Suppressor macrophage treated with lipopolysaccharide for 4 hours (primary cell): ENCODE measurements around the gene UNCX.
"Not testable (repeated sequence)": the region's sequence is repeated elsewhere in the genome, so short reads cannot be mapped to it uniquely, and the experiment has no call there.

Source experiments
- DNase-seq: peaks from one replicate; pipeline ENCODE4 v3.0.0-alpha.2; 2020

The UNCX gene

DNA sequence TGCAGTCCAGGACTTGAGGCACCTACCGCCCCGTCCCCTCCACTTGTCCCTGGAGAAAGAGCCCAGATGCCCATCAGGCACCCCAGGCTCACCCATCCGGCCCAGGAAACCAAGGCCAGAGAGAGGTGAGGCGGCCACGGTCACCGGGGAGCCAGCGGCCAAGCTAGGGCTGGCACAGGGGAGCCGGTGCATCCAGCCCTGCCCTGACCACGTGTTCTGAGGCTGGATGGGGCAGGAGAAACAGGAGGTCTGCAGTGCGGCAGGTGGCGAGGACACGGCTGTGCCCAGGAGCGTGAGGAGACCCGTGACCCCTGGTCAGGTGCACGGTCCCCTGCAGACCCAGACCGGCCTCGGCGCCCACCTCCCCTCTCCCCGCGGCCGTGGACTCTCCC, 27.6 kb downstream of the UNCX start:
- DNase-seq, result no peak

GRCh38 chr7:1261036-1261435, 28.4 kb downstream of the UNCX start:
- DNase-seq, result not testable (repeated sequence)

DNA sequence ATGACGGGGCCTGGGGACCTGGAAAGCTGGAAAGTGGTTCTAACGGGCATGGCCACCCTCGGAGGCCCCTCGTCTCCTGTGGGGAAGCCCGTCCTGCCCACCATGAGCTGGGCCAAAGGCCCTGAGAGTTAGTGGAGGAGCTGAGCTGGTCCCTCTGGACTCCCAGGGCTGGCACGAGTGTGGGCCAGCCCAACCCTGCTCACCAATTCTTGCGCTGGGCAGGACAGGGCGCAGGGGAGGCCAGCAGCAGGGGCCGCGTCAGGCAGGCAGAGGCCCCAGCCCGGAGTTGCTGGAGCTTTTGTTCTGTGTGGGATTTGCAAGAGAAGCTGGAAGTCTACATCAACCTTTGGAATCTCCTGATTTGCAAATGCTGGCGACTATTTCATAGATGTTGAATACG, 29.8 kb downstream of the UNCX start:
- no peak for DNase-seq

DNA sequence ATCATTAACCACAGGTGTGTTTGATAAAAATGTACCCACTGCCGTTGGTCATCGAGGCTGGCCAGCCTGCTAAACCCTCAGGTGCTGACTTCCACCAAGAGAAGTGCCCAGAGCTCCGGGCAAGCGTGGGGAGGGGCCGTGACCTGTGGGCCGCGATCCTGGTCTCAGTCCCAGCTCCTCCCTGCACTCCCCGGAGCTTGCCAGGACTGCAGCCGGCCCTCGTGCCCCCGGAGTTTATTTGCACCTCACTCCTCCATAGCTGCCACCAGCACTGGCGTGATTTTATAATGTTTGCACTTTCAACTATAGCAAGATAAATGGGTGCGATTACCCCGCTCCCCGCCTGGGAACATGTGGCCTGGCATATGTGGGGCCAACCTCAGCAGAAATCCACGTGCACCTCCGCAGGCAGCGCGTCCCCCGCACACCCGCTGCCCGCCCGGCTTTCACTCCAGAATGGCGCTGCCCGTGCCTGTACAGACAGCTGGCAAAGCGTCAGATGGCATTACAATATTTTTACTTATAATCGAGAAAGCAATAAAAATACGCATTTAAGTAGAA, 30.8 kb downstream of the UNCX start:
- no peak for DNase-seq

- DNase-seq, result no peak
Observed at GRCh38 chr7:1264345-1265280, 31.9 kb downstream of the UNCX start.

DNA sequence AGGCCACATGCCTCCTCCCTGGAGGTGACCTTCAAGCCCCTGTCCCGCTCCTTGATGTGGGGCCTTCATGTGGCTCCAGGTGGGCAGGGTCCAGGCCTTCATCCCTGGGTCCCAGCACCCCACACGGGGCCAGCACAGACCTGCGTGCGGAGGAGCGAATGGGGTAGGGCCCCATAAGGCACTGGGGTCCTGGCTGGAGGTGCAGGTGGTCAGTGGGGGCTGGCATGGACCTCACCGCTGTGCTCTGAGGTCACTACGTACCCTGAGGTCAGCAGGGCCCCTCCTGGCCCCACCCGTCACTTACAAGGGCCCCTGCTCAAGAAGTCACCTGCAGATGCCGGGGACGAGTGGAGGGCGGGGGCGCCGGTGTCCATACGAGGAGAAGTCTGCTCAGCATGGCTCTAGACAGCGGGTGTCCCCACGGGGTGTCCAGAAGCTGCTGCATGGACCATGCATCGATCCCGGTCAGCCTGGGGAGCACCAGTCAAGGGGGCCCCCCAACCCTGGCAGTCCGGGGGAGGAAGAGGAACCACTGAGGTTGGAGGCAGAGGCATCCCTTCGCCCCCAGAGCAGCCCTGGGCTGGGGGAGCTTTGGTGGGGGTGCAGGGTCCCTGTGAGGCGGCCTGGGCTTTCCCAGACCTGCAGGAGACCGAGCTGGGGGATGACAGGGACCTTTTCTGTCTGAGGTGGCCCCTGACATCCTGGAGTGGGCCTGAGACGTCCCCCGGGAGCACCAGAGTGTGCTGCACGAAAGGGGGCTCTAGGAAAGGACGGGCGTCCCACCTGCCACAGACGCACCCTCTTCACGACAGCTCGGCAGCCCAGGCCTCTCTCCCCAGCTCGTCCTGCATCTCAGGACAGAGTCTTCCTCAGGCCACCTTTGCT, 34.6 kb downstream of the UNCX start:
- DNase-seq, result no peak

DNA sequence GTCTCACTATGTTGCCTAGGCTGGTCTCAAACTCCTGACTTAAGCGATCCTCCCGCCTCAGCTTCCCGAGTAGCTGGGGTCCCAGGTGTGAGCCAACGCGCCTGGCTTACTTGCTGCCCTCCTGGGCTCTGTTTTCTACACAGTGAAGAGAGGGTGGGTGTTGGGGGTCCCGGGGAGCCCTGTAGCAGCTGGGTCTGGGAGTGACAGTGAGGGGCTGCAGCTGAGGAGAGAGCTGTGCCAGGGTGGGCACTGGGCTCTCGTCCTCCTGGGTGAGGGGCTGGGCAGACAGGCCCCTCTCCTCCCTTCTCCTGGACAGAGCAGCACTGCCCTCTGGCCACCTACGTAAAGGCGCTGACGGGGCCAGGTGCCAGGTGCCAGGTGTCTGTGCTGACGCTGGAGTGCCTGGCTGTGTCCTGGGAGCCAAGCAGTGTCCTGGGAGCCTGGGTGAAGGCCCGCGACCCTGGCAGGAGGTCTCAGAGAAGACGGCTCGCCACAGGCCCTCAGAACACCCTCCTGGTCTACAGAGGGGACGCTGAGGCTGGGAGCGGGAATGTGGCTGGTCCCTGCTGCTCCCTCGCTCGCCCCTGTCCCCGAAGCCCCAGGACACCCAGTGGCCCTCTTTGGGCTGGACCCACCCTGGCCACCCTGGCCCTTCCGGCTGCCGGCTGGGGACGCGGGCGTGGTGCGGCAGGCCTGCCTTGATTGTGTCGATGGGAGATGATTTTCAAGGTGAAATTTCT, 35.6 kb downstream of the UNCX start:
- DNase-seq, result no peak

DNA sequence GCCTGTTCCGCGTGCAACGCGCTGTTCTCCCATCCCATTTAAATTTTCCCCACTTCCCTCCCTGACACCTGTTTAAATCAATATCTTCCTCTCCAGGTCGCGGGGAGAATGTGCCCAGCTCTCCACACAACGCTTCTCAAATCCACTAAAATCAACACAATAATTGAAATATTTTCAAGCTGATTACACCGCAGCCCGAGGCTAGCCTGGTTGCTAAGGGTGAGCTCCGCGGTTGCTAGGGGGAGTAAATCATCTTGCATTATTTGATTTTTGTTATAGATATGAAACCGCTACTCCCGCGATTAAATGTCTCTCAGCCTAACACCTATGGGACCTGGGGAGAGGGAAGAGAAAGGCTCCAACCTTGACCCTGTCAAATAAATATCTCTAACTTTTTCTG, 36.2 kb downstream of the UNCX start:
- DNase-seq, result no peak

- no peak for DNase-seq
Observed at GRCh38 chr7:1269336-1269890, 36.7 kb downstream of the UNCX start.

DNA sequence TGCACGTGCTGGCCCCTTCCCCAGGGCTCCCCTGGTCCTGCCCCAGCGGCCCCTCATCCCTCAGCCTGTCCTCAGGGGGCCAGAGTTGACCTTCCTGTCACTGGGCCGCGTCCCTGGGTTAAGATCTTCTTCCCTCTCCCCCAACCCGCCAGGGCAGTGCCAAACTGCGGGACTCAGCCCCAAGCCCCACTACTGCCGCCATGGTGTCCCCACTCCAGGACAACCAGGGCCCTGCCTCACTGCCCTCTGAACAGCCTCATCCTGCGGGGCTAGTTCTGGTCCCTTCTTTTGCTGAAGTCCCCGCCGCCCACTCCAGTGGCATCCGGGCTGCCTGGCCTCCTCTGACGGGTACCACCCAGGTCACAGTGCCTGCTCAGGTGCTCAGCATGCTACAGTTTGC, 37.5 kb downstream of the UNCX start:
- no peak for DNase-seq

DNA sequence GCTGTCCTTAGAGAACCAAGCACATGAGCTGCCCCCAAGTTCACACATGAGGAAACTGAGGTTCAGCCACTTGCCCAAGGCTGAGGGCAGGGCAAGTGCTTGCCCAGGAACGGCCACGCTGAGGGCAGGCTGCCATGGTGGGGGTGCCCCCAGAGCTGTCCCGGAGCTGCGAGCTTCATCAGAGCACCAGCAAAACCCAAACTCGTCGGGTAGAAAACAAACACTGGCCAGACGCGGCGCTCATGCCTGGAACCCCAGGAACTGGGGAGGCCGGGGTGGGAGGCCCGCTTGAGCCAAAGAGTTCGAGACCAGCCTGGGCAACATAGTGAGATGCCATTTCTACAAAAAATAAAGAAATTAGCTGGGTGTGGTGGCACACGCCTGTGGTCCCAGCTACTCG, 38.4 kb downstream of the UNCX start:
- no peak for DNase-seq

DNA sequence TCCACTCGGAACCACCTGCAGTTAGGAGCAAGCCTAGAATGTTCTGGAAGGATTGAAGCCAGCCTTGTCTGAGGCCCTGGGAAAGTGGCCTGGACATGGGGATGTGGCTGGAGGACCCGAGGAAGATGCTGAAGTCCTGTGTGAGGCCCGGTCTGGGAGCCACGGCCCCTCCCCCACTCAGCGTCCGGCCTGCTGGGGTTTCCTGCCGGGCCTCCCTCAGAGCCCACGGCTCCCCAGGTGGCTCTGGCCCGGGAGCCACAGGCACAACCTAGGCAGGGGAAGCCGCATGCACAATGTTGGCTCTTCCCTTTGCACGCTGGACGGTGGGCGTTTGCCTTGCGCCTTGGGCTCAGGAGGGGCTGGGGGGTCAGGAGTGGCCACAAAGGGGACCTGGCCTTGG, 39.0 kb downstream of the UNCX start:
- no peak for DNase-seq

GRCh38 chr7:1272136-1272535, 39.5 kb downstream of the UNCX start:
- DNase-seq, result not testable (repeated sequence)

DNA sequence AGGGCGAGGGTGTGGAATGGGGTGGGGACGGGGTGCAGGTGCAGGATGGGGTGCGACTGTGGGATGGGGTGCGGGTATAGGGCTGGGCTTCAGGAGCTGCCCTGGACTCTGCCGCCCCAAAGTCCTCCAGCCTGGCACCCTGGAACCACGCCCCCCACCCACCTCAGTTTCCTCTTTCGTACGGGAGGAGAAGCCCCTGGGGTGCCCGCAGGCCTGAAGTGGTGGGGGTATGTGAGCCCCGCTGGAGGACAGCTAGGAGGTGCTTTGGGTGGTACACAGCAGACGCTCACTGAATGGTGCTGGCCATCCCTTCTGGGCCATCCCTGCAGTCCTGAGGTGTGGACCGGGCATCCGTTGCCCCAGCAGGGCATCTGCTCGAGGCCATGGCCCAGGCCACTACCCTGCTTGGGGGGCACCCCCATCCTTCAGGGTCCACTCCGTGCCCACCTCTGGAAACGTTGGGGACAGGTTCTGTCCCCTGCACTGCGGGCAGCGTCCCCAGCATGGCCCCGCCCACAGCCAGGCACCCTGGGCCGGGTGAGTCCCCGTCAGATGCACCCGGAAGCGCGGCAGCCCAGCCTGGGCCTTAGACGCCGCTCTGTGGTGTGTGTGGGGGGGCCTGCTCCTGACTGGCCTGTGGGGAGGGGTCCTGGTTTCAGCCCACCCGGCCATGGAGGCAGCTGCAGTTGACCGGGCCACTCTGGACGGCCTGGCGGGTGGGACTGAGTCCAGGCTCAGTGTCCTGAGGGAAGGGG, 41.6 kb downstream of the UNCX start:
- no peak for DNase-seq

DNA sequence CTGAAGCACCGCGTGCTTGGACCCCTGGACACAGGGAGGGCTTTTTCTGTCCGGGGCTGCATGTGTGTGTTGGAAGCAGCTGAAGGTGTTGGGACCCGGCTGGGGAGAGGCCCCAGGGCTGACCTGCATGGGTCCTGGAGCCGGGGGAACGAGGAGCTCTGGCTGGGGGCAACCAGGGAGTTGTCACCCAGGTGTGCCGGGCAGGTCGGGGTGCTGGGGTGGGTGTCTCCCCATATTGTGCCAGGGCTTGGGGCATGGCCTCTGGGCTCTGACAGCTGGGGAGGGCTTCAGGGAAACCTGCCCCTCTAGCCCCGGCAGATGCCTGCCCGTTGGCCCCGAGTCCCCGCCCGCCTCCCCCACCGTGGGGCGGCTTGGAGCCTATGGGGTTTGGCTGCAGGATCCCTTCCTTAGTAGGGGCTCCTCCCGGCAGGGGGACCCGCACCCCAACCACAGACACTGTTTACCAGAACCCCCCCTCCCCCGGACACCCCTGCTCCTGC, 42.3 kb downstream of the UNCX start:
- DNase-seq, result no peak

DNA sequence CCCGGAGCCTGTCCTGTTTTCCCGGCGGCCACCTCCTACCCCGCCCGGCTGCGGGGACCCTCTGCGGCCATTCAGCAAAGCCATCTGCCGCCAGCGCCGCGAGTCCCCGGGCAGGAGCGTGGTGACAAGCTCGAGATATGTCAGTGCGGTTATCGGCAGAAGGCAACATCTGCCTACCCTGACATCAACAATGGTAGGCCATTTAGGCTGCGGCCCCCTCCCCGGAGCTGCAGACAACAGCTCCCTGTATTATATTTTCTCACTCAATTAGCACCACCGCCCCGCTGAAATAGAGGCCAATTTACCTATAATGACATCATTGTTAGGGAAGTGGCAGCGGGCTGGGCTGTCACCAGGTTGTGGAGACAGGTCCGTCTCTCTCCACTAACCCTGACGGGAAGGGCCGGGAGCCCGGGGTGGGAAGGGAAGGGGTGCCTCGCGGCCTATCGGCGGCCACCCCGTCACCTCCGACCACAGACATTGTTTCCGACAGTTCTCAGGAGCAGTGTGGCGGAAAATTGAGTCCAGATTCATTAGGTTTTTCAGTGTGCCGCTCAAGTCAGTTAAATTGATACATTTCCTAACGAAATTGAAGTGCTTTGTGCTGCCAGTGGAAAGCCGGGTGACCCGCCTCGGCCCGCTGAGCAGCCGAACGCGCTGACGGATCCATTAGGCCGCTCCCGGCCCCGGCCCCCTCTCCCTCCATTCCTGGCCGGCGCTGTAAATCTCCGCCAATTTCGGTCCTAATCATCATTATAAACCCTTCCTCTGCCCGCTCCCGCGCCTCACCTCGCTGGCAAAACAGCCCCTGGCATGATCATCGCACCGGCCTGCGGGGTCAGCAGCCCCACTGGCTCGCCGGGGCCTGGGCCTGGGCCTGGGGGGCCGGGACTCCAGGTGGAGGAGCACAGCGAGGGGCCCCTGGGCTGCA, 43.0 kb downstream of the UNCX start:
- DNase-seq, result no peak

- DNase-seq, result no peak
Observed at GRCh38 chr7:1276626-1277175, 44.0 kb downstream of the UNCX start.

- DNase-seq, result no peak
Observed at GRCh38 chr7:1278543-1278942, 45.9 kb downstream of the UNCX start.

DNA sequence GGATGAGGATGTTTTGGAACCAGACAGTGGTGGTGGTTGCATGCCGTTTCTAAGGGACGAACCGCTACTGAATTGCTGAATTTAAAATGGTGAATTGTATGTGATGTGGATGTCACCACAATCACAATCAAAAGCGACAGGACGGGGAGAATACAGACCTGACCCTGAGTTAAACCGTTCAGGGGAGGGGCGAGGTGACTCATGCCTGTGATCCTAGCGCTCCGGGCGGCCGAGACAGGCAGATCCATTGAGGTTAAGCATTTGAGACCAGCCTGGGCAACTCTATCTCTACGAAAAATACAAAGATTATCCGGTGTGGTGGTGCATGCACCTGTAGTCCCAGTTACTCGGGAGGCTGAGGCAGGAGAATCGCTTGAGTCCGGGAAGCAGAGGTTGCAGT, 46.4 kb downstream of the UNCX start:
- DNase-seq, result no peak

- DNase-seq, result not testable (repeated sequence)
Observed at GRCh38 chr7:1279895-1280294, 47.2 kb downstream of the UNCX start.
